Measurements from ENCODE around the gene BNIP3.

The BNIP3 gene

GRCh38 chr10:132006966-132007365, 25.2 kb upstream of the BNIP3 start:
- Histone ChIP-seq H3K79me2 (ENCODE audit: insufficient read depth, low read depth) (no peaks in the 10 kb centered on the region), H4K20me1 (ENCODE audit: insufficient read depth) (no peaks in the 10 kb centered on the region), H3K27ac (no peak overlapping the region), H3K27me3 (ENCODE audit: insufficient read depth, low read depth) (no peaks in the 10 kb centered on the region), H2AFZ (ENCODE audit: low read depth) (no peak overlapping the region), H3K4me1 (ENCODE audit: low read depth, poor library complexity, severe bottlenecking) (no peaks in the 10 kb centered on the region), H3K4me3 (IDR thresholded peaks at IDR 0.05; ENCODE audit: insufficient read depth, low read depth, low read length) (no peak overlapping the region), H3K4me2 (no peak overlapping the region), H3K9ac (no peak overlapping the region), H3K36me3 (ENCODE audit: insufficient read depth) (no peaks in the 10 kb centered on the region)
- TF ChIP-seq, protein P1, sequence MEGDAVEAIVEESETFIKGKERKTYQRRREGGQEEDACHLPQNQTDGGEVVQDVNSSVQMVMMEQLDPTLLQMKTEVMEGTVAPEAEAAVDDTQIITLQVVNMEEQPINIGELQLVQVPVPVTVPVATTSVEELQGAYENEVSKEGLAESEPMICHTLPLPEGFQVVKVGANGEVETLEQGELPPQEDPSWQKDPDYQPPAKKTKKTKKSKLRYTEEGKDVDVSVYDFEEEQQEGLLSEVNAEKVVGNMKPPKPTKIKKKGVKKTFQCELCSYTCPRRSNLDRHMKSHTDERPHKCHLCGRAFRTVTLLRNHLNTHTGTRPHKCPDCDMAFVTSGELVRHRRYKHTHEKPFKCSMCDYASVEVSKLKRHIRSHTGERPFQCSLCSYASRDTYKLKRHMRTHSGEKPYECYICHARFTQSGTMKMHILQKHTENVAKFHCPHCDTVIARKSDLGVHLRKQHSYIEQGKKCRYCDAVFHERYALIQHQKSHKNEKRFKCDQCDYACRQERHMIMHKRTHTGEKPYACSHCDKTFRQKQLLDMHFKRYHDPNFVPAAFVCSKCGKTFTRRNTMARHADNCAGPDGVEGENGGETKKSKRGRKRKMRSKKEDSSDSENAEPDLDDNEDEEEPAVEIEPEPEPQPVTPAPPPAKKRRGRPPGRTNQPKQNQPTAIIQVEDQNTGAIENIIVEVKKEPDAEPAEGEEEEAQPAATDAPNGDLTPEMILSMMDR (conservative IDR thresholded peaks at IDR 0.05; ENCODE audit: low read depth, low read length): no peak

GRCh38 chr10:132005147-132005546, 23.4 kb upstream of the BNIP3 start:
- Histone ChIP-seq H3K27me3 (ENCODE audit: insufficient read depth, low read depth) (no peaks in the 10 kb centered on the region), H3K79me2 (ENCODE audit: insufficient read depth, low read depth) (no peaks in the 10 kb centered on the region), H3K4me2 (no peak overlapping the region), H3K9ac (no peak overlapping the region), H3K27ac (no peak overlapping the region), H3K36me3 (ENCODE audit: insufficient read depth) (no peaks in the 10 kb centered on the region), H2AFZ (ENCODE audit: low read depth) (no peak overlapping the region), H3K4me1 (ENCODE audit: low read depth, poor library complexity, severe bottlenecking) (no peaks in the 10 kb centered on the region), H4K20me1 (ENCODE audit: insufficient read depth) (no peaks in the 10 kb centered on the region), H3K4me3 (IDR thresholded peaks at IDR 0.05; ENCODE audit: insufficient read depth, low read depth, low read length) (no peak overlapping the region)
- TF ChIP-seq, protein P1 (conservative IDR thresholded peaks at IDR 0.05; ENCODE audit: low read depth, low read length): no peak

GRCh38 chr10:132004052-132004451, 22.3 kb upstream of the BNIP3 start:
- Histone ChIP-seq H3K79me2 (ENCODE audit: insufficient read depth, low read depth) (no peaks in the 10 kb centered on the region), H3K4me1 (ENCODE audit: low read depth, poor library complexity, severe bottlenecking) (no peaks in the 10 kb centered on the region), H3K27ac (no peak overlapping the region), H3K27me3 (ENCODE audit: insufficient read depth, low read depth) (no peaks in the 10 kb centered on the region), H4K20me1 (ENCODE audit: insufficient read depth) (no peaks in the 10 kb centered on the region), H3K9ac (no peak overlapping the region), H2AFZ (ENCODE audit: low read depth) (no peak overlapping the region), H3K4me2 (no peak overlapping the region), H3K4me3 (IDR thresholded peaks at IDR 0.05; ENCODE audit: insufficient read depth, low read depth, low read length) (no peak overlapping the region), H3K36me3 (ENCODE audit: insufficient read depth) (no peaks in the 10 kb centered on the region)
- TF ChIP-seq, protein P1 (conservative IDR thresholded peaks at IDR 0.05; ENCODE audit: low read depth, low read length): no peak

GRCh38 chr10:132003282-132003924, 21.7 kb upstream of the BNIP3 start:
- Histone ChIP-seq H3K27ac (no peak overlapping the region), H3K4me3 (IDR thresholded peaks at IDR 0.05; ENCODE audit: insufficient read depth, low read depth, low read length) (no peak overlapping the region), H3K4me2 (no peak overlapping the region), H3K27me3 (ENCODE audit: insufficient read depth, low read depth) (no peaks in the 10 kb centered on the region), H4K20me1 (ENCODE audit: insufficient read depth) (no peaks in the 10 kb centered on the region), H3K4me1 (ENCODE audit: low read depth, poor library complexity, severe bottlenecking) (no peaks in the 10 kb centered on the region), H2AFZ (ENCODE audit: low read depth) (no peak overlapping the region), H3K9ac (no peak overlapping the region), H3K79me2 (ENCODE audit: insufficient read depth, low read depth) (no peaks in the 10 kb centered on the region), H3K36me3 (ENCODE audit: insufficient read depth) (no peaks in the 10 kb centered on the region)
- TF ChIP-seq, protein P1 (conservative IDR thresholded peaks at IDR 0.05; ENCODE audit: low read depth, low read length): no peak

Data from KMS-11 (cell line).